Hematopoietic multipotent progenitor cell treated with erythropoietin and hydrocortisone succinate and interleukin-3 and kit ligand, for 6 days (in vitro differentiated cells): ENCODE measurements around the gene WFDC10B.
"Not testable (repeated sequence)": the region's sequence is repeated elsewhere in the genome, so short reads cannot be mapped to it uniquely, and the experiment has no call there.

Experiments
- DNase-seq: peaks from one replicate; pipeline ENCODE4 v3.0.0-alpha.2; 2015

The WFDC10B gene

DNA sequence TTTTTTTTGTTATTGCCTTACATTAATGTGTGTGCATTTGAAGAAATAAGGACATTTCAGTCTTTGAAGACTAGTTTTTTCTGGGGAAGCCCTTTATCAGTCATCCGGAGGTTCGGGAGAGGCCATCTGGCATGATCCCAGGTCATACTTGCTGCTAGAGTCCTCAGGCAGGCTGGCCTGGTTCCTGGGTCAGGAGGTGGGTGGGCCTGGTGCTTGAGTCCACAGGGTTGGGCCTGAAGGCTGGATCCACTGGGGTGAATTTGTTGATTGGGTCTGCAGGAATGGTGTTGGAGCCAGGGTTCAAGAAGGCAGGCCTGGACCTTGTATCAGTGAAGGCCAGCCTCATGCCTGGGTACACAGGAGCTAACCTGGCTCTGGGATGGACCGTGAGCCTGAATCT lies 57.9 kb downstream of the WFDC10B start:
- no peak for DNase-seq

DNA sequence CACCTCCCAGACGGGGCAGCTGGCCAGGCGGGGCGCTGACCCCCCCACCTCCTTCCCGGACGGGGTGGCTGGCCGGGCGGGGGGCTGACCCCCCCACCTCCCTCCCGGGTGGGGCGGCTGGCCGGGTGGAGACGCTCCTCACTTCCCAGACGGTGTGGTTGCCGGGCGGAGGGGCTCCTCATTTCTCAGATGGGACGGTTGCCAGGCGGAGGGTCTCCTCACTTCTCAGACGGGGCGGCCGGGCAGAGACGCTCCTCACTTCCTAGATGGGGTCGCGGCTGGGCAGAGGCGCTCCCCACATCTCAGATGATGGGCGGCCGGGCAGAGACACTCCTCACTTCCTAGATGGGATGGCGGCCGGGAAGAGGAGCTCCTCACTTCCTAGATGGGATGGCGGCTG lies 59.0 kb downstream of the WFDC10B start:
- not testable (repeated sequence) for DNase-seq

- DNase-seq, result not testable (repeated sequence)
Observed at GRCh38 chr20:45641076-45641475, 63.7 kb downstream of the WFDC10B start.

GRCh38 chr20:45639687-45640086 lies 65.1 kb downstream of the WFDC10B start:
- no peak for DNase-seq

DNA sequence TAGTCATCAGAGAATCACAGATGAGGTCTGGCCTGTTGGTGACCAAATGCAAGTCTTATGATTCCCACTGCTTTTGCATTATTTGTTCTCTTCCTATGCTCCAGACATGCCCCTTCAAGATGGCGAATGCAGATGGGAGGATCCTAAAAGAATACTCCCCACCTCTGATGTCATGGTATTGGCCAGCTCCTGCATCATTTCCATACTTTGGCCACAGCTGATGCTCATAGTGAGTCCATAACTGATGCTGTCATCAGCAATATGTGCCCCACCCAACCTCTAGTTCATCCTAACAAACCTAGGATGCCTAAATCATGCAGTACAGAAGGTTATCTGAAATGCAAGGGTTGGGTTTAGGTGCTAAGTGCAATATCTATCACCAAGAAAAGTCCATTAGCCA lies 68.3 kb downstream of the WFDC10B start:
- DNase-seq, result no peak
